ENCODE data around the gene SZRD1.

DNA sequence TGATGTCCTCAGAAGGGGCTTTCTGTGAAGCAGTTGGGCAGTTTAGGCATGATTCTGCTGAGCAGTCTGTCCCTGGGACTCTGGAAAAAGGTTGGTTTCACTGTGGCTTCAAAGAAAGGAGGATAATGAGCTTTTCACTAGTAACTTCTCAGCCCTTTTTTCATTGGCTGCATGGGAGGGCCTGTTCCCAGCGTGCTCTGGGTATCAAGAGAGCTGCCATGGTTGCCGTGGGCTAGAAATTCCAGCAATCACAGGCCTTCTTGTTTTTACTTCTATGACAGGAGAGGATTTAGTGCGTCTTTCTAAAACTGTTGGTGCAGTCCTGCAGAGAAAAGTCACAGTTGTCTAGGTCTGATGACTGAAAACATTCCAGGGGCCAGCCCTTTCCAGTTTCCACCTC is 7.2 kb downstream of the SZRD1 start:
- TF ChIP-seq CTCF (IDR thresholded peaks at IDR 0.05; ENCODE audit: low read depth, low read length) (no peak), MAX (IDR thresholded peaks at IDR 0.05; ENCODE audit: low read depth, low read length) (no peak)

All from NB4 (cell line).